Heart left ventricle (tissue), 16 donors: Measurements from ENCODE around the gene SLC7A6. TPM values are rescaled to one million over a fixed set of nuclear protein-coding genes. Genes with fewer than 3 reads are reported as not detected.

Source experiments
- ATAC-seq, 4 donors: fragments of 200-7000 bp; cut with Tn5 transposase; one replicate each; pipeline ENCODE4 v1.9.1; 2020 to 2022; ENCODE audit warnings: moderate library complexity in 4 of 4, mild to moderate bottlenecking in 3 of 4, moderate number of reproducible peaks in 1 of 4
- DNase-seq, 5 donors: peaks; one replicate each; pipeline ENCODE4 v3.0.0-alpha.2; 2020
- H3K27ac ChIP-seq, 12 donors: fragments of 200-600 bp; sonication (generic) in 4 of 12; one replicate each; pipeline versions ENCODE4 v1.5.0 to v1.8.0; 2016 to 2022; ENCODE audit warnings: mild to moderate bottlenecking in 2 of 12
- H3K27me3 ChIP-seq, 9 donors: fragments of 200-600 bp; sonication (generic) in 2 of 9; one replicate each; pipeline versions ENCODE4 v1.5.1 to v1.8.0; 2016 to 2022; ENCODE audit warnings: mild to moderate bottlenecking in 3 of 9
- H3K36me3 ChIP-seq, 9 donors: fragments of 200-600 bp; sonication (generic) in 2 of 9; one replicate each; pipeline versions ENCODE4 v1.5.0 to v1.8.0; 2018 to 2022; ENCODE audit warnings: mild to moderate bottlenecking in 2 of 9
- H3K4me1 ChIP-seq, 12 donors: fragments of 200-600 bp; sonication (generic) in 4 of 12; one replicate each; pipeline versions ENCODE4 v1.5.0 to v1.8.0; 2016 to 2022; ENCODE audit warnings: mild to moderate bottlenecking in 3 of 12
- H3K4me3 ChIP-seq, 12 donors: fragments of 200-600 bp; sonication (generic) in 4 of 12; one replicate each; pipeline versions ENCODE4 v1.5.0 to v1.8.0; 2017 to 2022; ENCODE audit warnings: mild to moderate bottlenecking in 9 of 12, moderate library complexity in 4 of 12
- H3K9me3 ChIP-seq, 12 donors: fragments of 200-600 bp; sonication (generic) in 4 of 12; one replicate each; pipeline versions ENCODE4 v1.5.0 to v1.8.0; 2016 to 2022; ENCODE audit warnings: mild to moderate bottlenecking in 1 of 12
- POLR2A ChIP-seq, 2 donors: fragments of 450-650 bp; IDR thresholded peaks; one replicate each; pipeline ENCODE4 v1.6.1; 2017; ENCODE audit warnings: antibody characterized with exemption in 2 of 2, mild to moderate bottlenecking in 2 of 2, moderate library complexity in 2 of 2
- WGBS, 4 donors: extraction: QIAGEN DNeasy Blood & Tissue Kit in 2 of 4; methylation state at CpG; one replicate each; pipeline versions ENCODE4 v1.1.5 to v1.1.7; 2013 to 2018; 5-methylcytosine and 5-hydroxymethylcytosine counted together
- intact Hi-C, 10 donors: fragments of 100-400 bp; cut with DNase I; formaldehyde crosslinking; loops; one replicate each; pipeline versions ENCODE4 v1.11.1 to v1.14.2; 2022
- polyA plus RNA-seq, 2 donors: library from polyadenylated mRNA; stranded (reverse); fragments of 200-250 nt; gene quantifications; one replicate each; pipeline ENCODE4 v1.2.3, GENCODE V29; 2013
- total RNA-seq, 9 donors: library from RNA; depleted of rRNA in 2 of 9; stranded (reverse); fragments of >200 nt in 2 of 9; fragmentation: NEBNext Ultra II Directional in 3 of 9; extraction: Animal tissue kit (Norgen Biotek cat#: 25700) in 3 of 9; gene quantifications; one replicate each; pipeline versions ENCODE4 v1.1.0 to v1.2.4, GENCODE V29; 2016 to 2023
- TF ChIP-seq, protein P1 (sequence below), 12 donors: fragments of 200-600 bp; sonication (generic) in 4 of 12; IDR thresholded peaks; one replicate each; pipeline versions ENCODE4 v1.5.0 to v1.8.0; 2018 to 2022; ENCODE audit warnings: antibody characterized with exemption in 12 of 12, mild to moderate bottlenecking in 5 of 12
- donor health status: ischemic (EF 13 %, LVEDD 7.1; RV severe dilation, severe dysfunction).
- donor health status: healthy with polysubstance abuse.
- donor health status: DM: no; HTN: yes; CAD: no.
- donor health status: DM: no; HTN: no; CAD: no.
- donor health status: ischemic (EF 25% LVEDD 6.9; RV normal size, moderate dysfunction).
- donor health status: ischemic (EF 25% LVEDD 5.7; RV mildly dilated, moderate dysfunction).
- donor health status: healthy.
- donor health status: DM: yes; HTN: yes; CAD: no.
- donor health status: ischemic (EF 35%, LVEDD 5.7; RV mildly dilated, moderate dysfunction).
- donor health status: nonischemic (EF 11% LVEDD 7.7; RV severe dilation, severe dysfunction).
- donor health status: DM: yes; HTN: yes; CAD: no.
- donor health status: PGD.
- donor health status: ischemic (EF 29% LVEDD 5.4; RV normal size, mild dysfunction).
- donor health status: nonischemic (EF 23%, LVEDD 6.1; RV moderate dilation, normal function).

Gene SLC7A6
- total and polyA plus RNA-seq, 11 donors = 32.7 to 76.0 (median 45.6) TPM

DNA sequence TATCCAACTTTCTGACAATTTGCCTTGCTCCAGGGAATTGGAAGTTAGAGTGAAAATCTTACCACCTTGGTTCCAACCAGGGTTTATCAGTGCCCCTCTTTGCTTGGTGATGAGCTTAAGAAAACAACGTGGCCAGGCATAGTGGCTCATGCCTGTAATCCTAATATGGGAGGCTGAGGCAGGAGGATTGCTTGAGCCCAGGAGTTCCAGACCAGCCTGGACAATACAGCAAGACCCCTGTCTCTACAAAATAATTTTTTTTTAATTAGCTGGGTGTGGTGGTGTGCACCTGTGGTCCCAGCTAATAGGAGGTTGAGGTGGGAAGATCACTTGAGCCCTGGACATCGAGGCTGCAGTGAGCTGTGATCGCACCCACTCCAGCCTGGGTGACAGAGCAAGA lies 21.4 kb downstream of the SLC7A6 start:
- no peaks in the 10 kb centered on the region for H3K9me3 ChIP-seq
- H3K27me3 ChIP-seq = no peaks in the 10 kb centered on the region
- H3K36me3 ChIP-seq = peaks cover 0 to 53% (median 31%) of the 10 kb centered on the region in 9 donors
- peak overlapping the region in 1 of 12 donors; percentile 19 for H3K4me3 ChIP-seq
- H3K27ac ChIP-seq = peak overlapping the region in 11 of 12 donors; percentile 72 to 95 (median 85)
- ATAC-seq = no peak
- intact Hi-C loops = loop anchor here in 2 of 10 donors (1.0 to 2.0 kb wide), 2 partner anchors 21 kb away; partner anchors contain the start of gene SLC7A6 (in 2 of the 2)
- DNase-seq = no peak
- peaks cover 26 to 100% (median 83%) of the 10 kb centered on the region in 12 donors for H3K4me1 ChIP-seq
- WGBS, 4 donors = 89 to 97% (median 91%) methylated on average over 3 of the region's 3 CpGs
- TF ChIP-seq, protein P1, sequence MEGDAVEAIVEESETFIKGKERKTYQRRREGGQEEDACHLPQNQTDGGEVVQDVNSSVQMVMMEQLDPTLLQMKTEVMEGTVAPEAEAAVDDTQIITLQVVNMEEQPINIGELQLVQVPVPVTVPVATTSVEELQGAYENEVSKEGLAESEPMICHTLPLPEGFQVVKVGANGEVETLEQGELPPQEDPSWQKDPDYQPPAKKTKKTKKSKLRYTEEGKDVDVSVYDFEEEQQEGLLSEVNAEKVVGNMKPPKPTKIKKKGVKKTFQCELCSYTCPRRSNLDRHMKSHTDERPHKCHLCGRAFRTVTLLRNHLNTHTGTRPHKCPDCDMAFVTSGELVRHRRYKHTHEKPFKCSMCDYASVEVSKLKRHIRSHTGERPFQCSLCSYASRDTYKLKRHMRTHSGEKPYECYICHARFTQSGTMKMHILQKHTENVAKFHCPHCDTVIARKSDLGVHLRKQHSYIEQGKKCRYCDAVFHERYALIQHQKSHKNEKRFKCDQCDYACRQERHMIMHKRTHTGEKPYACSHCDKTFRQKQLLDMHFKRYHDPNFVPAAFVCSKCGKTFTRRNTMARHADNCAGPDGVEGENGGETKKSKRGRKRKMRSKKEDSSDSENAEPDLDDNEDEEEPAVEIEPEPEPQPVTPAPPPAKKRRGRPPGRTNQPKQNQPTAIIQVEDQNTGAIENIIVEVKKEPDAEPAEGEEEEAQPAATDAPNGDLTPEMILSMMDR (IDR thresholded peaks at IDR 0.05) = no peak
- TF ChIP-seq POLR2A (IDR thresholded peaks at IDR 0.05) = no peak

DNA sequence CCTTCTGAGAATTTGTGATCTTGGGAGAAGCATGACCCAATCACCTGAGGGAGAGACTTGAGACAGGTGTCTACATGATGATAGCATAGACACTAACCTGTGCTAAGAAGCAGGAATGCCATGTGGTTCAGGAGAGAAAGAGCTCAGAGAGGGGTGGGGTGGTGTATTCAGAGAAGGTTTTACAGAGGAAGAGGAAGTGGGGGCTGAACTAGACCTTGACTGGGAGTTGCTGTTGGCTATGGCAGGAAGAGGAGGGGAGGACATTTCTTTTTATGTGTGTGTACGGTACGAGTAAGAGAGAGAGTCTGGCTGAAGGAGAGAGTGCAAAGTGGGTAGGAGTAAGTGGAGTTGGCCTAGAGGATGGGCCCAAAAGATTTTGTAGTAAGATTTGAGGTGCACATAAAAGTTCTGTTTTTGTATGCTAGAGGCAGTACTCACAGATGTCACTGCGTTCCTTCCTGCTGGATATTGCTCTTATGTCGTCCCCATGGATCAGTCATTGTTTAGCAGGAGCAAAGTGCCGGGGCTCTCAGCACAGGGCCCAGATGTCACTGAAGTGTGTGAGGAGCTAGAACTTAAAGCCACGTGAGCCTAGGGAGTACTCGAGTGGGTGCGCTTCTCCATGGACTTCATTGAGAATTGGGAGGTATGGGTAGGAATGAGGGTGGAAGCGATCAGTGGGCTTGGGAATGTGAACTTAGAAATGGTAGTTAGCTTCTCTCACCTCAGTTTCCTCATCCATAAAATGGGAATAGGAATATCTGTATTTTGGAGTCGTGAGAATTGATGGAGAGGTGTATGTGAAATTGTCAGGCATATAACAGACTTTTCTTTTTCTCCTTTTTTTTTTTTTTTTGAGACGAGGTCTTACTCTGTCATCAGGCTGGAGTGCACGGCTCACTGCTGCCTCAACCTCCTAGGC lies 22.1 kb downstream of the SLC7A6 start:
- DNase-seq (no peak), ATAC-seq (peak in 2 of 4 donors; percentile 4 to 49)
- peak overlapping the region in 1 of 12 donors; percentile 19 for H3K4me3 ChIP-seq
- intact Hi-C loops = no loop called here
- H3K4me1 ChIP-seq = peaks cover 26 to 100% (median 83%) of the 10 kb centered on the region in 12 donors
- H3K9me3 ChIP-seq = no peaks in the 10 kb centered on the region
- H3K27me3 ChIP-seq = no peaks in the 10 kb centered on the region
- peaks cover 0 to 59% (median 37%) of the 10 kb centered on the region in 9 donors for H3K36me3 ChIP-seq
- no peak for TF ChIP-seq POLR2A (IDR thresholded peaks at IDR 0.05)
- TF ChIP-seq, protein P1 (IDR thresholded peaks at IDR 0.05) = no peak
- peak overlapping the region; percentile 1 to 95 (median 84) for H3K27ac ChIP-seq
- 64 to 79% (median 71%) methylated on average over 12 of the region's 12 CpGs for WGBS, 4 donors

DNA sequence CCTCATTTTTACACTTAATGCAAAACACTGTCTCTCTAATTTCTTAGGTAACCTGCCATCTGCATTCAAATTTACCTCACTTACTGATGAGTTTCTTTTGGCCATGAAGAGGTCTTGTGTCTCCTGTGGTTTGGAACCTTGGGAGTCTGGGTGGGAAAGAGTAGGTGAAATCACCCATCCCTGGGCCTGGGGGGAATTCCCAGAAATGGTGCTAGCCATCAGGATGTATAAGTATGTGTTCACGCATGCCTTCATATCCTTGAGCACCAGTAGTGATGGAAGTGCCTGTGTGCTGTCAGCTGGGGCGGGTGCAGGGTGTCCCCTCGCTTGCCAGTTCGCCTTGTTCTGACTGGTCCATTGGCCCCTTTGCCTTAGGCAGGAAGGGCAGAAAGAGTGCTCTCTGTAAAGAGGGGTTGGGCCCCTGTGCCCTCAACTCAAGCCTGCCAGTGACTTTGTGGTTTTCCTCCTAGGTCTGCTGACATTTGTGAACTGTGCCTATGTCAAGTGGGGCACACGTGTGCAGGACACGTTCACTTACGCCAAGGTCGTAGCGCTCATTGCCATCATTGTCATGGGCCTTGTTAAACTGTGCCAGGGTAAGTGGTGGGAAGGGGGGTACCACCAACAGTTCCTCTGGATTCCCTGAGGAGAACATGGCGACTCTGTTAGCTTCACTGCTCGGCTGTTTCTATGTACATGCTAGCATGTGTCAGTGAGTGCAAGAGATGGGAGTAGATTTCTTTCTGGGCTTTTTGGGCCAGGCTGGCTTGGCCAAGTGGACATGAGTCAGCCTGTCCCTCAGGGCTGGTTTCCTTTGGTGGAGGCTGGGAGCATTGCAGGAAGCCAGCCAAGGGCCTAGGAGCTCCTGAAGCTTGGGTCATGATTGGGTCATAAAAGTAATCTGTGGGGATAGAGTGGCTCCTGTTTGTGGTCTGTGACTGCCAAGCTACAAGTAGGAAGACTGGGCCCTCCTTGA lies 23.2 kb downstream of the SLC7A6 start:
- ATAC-seq = peak; percentile 4 to 84 (median 76)
- Histone ChIP-seq H3K27me3 (no peaks in the 10 kb centered on the region), H3K9me3 (no peaks in the 10 kb centered on the region), H3K4me3 (no peak overlapping the region), H3K36me3 (peaks cover 0 to 58% (median 37%) of the 10 kb centered on the region in 9 donors), H3K27ac (peak overlapping the region; percentile 51 to 95 (median 79)), H3K4me1 (peaks cover 26 to 97% (median 80%) of the 10 kb centered on the region in 12 donors)
- DNase-seq = peak; percentile 70 to 90 (median 85)
- TF ChIP-seq, protein P1 (IDR thresholded peaks at IDR 0.05) = peak in 4 of 12 donors; percentile 6 to 21 (median 13)
- no peak for TF ChIP-seq POLR2A (IDR thresholded peaks at IDR 0.05)
- WGBS, 4 donors = 73 to 85% (median 76%) methylated on average over 11 of the region's 11 CpGs
- intact Hi-C loops = no loop called here
